Calu3 (cell line): ENCODE measurements around the gene PNPLA7. TPM values are rescaled to one million over a fixed set of nuclear protein-coding genes. Genes with fewer than 3 reads are reported as not detected.
"Not testable (repeated sequence)": the region's sequence is repeated elsewhere in the genome, so short reads cannot be mapped to it uniquely, and the experiment has no call there.

Source experiments
- BruUV-seq: library from RNA; stranded (reverse); fragments of 400-500 nt; replicated peaks from 2 replicates; lab custom pipeline; 2021; lab: Mats Ljungman, UMichigan
- CTCF ChIA-PET: fragments of 300-600 bp; sonication (Branson Sonifier 250); formaldehyde crosslinking; loops from one replicate; lab custom pipeline; 2022; ENCODE audit warnings: antibody characterized with exemption; lab: Charles Lee
- DNase-seq: peaks from one replicate; pipeline ENCODE4 v3.0.0; 2022
- H3K27ac Mint-ChIP-seq: one replicate; pipeline ENCODE4 v1.8.0; 2022; ENCODE audit warnings: mixed read lengths; ENCODE audit not compliant: unreplicated experiment
- H3K27me3 Mint-ChIP-seq: one replicate; pipeline ENCODE4 v1.8.0; 2022; ENCODE audit warnings: mixed read lengths; ENCODE audit not compliant: unreplicated experiment
- H3K36me3 Mint-ChIP-seq: one replicate; pipeline ENCODE4 v1.8.0; 2022; ENCODE audit warnings: mild to moderate bottlenecking, moderate library complexity, mixed read lengths; ENCODE audit not compliant: insufficient read depth, unreplicated experiment
- H3K4me1 Mint-ChIP-seq: one replicate; pipeline ENCODE4 v1.8.0; 2022; ENCODE audit warnings: mild to moderate bottlenecking, low read depth, mixed read lengths; ENCODE audit not compliant: unreplicated experiment
- H3K4me3 Mint-ChIP-seq: one replicate; pipeline ENCODE4 v1.8.0; 2022; ENCODE audit warnings: mild to moderate bottlenecking, low read depth, moderate library complexity, mixed read lengths; ENCODE audit not compliant: unreplicated experiment
- H3K9me3 Mint-ChIP-seq: one replicate; pipeline ENCODE4 v1.8.0; 2022; ENCODE audit warnings: low read depth, mixed read lengths; ENCODE audit not compliant: unreplicated experiment
- intact Hi-C: fragments of 100-400 bp; cut with micrococcal nuclease; formaldehyde crosslinking; loops from one replicate; pipeline ENCODE4 v1.10.0; 2022; ENCODE audit not compliant: unreplicated experiment
- total RNA-seq: library from RNA; stranded (reverse); gene quantifications from 2 replicates; pipeline ENCODE4 v1.2.3, GENCODE V29; 2022
- TF ChIP-seq, protein P1 (sequence below): fragments of 200-600 bp; IDR thresholded peaks from one replicate; pipeline ENCODE4 v1.8.0; 2022; ENCODE audit warnings: antibody characterized with exemption; ENCODE audit not compliant: unreplicated experiment

The PNPLA7 gene
- total RNA-seq, 1 experiment from 2014 or later = 1.8 TPM

DNA sequence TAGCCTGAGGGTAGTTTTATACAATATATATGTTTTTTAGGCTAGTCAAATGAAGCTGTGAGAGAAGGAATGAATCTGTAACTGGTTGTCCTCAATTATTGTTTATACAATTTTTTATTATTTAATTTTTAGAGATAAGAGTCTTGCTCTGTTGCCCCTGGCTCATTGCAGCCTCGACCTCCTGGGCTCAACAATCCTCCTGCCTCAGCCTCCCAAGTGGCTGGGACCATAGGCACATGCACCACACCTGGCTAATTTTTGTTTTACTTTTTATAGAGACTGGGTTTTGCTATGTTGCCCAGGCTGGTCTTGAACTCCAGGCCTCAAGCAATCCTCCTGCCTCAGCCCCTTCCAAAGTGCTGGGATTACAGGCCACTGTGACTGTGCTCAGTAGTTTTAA lies 4.1 kb upstream of the PNPLA7 start:
- no TSS peak for BruUV-seq
- CTCF ChIA-PET = no interaction called here
- H3K4me1 Mint-ChIP-seq = no peaks in the 10 kb centered on the region

GRCh38 chr9:137553654-137554053 lies 3.5 kb upstream of the PNPLA7 start:
- intact Hi-C loops, H3K9me3 Mint-ChIP-seq, H3K27ac Mint-ChIP-seq, H3K27me3 Mint-ChIP-seq, BruUV-seq, H3K4me1 Mint-ChIP-seq, CTCF ChIA-PET, H3K4me3 Mint-ChIP-seq, DNase-seq: not testable (repeated sequence)
- H3K36me3 Mint-ChIP-seq = peaks cover 41% of the 10 kb centered on the region

More for the DNA sequence above, 4.1 kb upstream of the PNPLA7 start:
- intact Hi-C loops = no loop called here
- Mint-ChIP-seq H3K27ac (no peak overlapping the region), H3K27me3 (no peaks in the 10 kb centered on the region), H3K4me3 (no peak overlapping the region), H3K36me3 (peaks cover 41% of the 10 kb centered on the region), H3K9me3 (no peaks in the 10 kb centered on the region)
- no peak for DNase-seq
- TF ChIP-seq, protein P1, sequence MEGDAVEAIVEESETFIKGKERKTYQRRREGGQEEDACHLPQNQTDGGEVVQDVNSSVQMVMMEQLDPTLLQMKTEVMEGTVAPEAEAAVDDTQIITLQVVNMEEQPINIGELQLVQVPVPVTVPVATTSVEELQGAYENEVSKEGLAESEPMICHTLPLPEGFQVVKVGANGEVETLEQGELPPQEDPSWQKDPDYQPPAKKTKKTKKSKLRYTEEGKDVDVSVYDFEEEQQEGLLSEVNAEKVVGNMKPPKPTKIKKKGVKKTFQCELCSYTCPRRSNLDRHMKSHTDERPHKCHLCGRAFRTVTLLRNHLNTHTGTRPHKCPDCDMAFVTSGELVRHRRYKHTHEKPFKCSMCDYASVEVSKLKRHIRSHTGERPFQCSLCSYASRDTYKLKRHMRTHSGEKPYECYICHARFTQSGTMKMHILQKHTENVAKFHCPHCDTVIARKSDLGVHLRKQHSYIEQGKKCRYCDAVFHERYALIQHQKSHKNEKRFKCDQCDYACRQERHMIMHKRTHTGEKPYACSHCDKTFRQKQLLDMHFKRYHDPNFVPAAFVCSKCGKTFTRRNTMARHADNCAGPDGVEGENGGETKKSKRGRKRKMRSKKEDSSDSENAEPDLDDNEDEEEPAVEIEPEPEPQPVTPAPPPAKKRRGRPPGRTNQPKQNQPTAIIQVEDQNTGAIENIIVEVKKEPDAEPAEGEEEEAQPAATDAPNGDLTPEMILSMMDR = no peak

DNA sequence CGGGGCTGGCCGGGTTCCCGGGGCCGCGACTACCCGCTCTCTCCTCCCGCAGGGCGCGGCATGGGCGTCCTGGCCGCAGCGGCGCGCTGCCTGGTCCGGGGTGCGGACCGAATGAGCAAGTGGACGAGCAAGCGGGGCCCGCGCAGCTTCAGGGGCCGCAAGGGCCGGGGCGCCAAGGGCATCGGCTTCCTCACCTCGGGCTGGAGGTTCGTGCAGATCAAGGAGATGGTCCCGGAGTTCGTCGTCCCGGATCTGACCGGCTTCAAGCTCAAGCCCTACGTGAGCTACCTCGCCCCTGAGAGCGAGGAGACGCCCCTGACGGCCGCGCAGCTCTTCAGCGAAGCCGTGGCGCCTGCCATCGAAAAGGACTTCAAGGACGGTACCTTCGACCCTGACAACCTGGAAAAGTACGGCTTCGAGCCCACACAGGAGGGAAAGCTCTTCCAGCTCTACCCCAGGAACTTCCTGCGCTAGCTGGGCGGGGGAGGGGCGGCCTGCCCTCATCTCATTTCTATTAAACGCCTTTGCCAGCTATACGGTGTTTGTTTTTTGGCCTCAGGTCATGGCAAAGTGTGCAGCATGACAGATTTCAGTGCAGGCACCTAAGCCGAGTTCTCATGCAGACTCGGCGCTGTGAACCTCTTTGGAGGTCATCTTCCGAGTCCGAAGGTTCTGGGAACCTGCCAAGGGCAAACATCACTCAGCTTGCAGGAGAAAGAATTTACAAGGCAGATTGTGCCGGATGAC lies 2.0 kb upstream of the PNPLA7 start:
- peak; percentile 12 for DNase-seq
- H3K4me3 Mint-ChIP-seq = peak overlapping the region; percentile 74
- H3K36me3 Mint-ChIP-seq = peaks cover 41% of the 10 kb centered on the region
- CTCF ChIA-PET = interaction anchor here (0.6 to 1.0 kb wide), 3 partner anchors 251 to 1600 kb away, joined by 3 to 7 read pairs (median 4); partner anchors contain the start of gene NRARP
- H3K4me1 Mint-ChIP-seq = no peaks in the 10 kb centered on the region
- intact Hi-C loops = no loop called here
- TSS peak; percentile 99 for BruUV-seq
- H3K27ac Mint-ChIP-seq = no peak overlapping the region
- TF ChIP-seq, protein P1 = no peak
- no peaks in the 10 kb centered on the region for H3K9me3 Mint-ChIP-seq
- no peaks in the 10 kb centered on the region for H3K27me3 Mint-ChIP-seq

DNA sequence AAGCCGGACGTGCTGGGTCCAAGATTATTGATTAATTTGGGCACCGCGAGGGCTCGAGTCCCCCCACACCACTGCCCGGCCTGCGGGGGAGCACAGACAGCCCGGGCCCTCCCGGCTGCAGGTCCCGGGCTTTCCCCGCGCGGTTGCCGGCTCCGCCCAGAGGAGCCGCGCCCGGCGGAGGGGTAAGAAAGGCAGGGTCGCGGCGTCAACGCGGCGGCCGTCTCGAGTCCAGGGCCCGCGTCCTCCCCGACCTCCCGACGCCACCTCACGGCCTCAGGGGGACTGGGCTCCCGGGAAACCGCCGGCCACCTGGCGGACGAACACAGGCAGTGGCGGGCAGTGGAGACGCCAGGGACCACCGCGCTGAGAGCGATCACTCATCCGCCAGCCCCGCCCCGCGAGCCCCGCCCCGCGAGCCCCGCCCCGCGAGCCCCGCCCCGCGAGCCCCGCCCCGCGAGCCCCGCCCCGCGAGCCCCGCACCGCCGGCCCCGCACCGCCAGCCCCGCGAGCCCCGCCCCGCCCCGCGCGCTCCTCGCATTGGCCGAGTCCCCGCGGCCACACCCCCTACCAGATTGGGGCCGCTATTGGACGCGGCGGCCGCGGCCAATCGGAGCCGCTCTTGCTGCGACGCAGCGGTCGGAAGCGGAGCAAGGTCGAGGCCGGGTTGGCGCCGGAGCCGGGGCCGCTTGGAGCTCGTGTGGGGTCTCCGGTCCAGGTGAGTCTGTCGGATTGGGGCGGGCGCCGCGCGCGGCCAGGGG lies 1.2 kb upstream of the PNPLA7 start, which contains the start of gene MRPL41:
Gene MRPL41 (plus strand): TSS at position 616 of the 758 bp plus-strand sequence. CDS start 203 bp downstream, outside the sequence.
- Mint-ChIP-seq H3K4me1 (no peaks in the 10 kb centered on the region), H3K27ac (no peak within 1 kb of the TSS), H3K27me3 (no peaks in the 10 kb centered on the region), H3K36me3 (peaks cover 40% of the 10 kb centered on the region), H3K4me3 (peak within 1 kb of the TSS; percentile 74), H3K9me3 (no peaks in the 10 kb centered on the region)
- TF ChIP-seq, protein P1 = peak; percentile 42
- CTCF ChIA-PET = interaction anchor here (0.6 to 1.0 kb wide), 2 partner anchors 250 to 1600 kb away, joined by 3 to 7 read pairs; partner anchors contain the start of gene NRARP
- peak; percentile 82 for DNase-seq
- intact Hi-C loops = no loop called here
- no TSS peak for BruUV-seq

DNA sequence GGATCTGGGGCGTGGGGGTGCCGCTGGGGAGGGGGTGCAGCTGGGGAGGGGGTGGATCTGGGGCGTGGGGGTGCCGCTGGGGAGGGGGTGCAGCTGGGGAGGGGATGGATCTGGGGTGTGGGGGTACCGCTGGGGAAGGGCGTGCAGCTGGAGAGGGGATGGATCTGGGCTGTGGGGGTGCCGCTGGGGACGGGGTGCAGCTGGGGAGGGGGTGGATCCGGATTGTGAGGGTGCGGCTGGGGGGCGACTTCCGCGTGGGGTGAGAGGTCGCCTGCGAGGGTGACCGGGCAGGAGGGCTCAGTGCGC lies 709 bp upstream of the PNPLA7 start:
- DNase-seq, H3K27ac Mint-ChIP-seq, H3K27me3 Mint-ChIP-seq, CTCF ChIA-PET, BruUV-seq, H3K9me3 Mint-ChIP-seq, intact Hi-C loops, H3K4me1 Mint-ChIP-seq: not testable (repeated sequence)
- Mint-ChIP-seq H3K36me3 (peaks cover 35% of the 10 kb centered on the region), H3K4me3 (peak overlapping the region; percentile 74)
